HepG2 (cell line): ENCODE data around the gene MYCBPAP. TPM values are rescaled to one million over a fixed set of nuclear protein-coding genes. Genes with fewer than 3 reads are reported as not detected.

Experiments
- ATAC-seq: fragments of 200-7000 bp; cut with Tn5 transposase; 3 replicates; pipeline ENCODE4 v1.9.1; 2020; ENCODE audit warnings: mild to moderate bottlenecking, moderate library complexity
- BruUV-seq: library from RNA; stranded (reverse); fragments of 400-500 nt; replicated peaks from 2 replicates; lab custom pipeline; 2021; lab: Mats Ljungman, UMichigan
- CTCF ChIA-PET: fragments of 300-600 bp; formaldehyde crosslinking; extraction: SDS; loops from one replicate; lab custom pipeline; 2021; ENCODE audit warnings: low total read pairs, inconsistent platforms, low intra/inter-chr PET ratio; lab: Yijun Ruan, JAX
- POLR2A ChIA-PET: fragments of 350-600 bp; sonication (Branson Sonifier 250); formaldehyde crosslinking; loops from one replicate; lab custom pipeline; 2020; ENCODE audit warnings: antibody characterized with exemption, inconsistent platforms; lab: Yijun Ruan, JAX
- DNase-seq: peaks from one replicate; pipeline ENCODE4 v3.0.0-alpha.2; 2015; ENCODE audit warnings: low spot score
- FAIRE-seq: peaks from 3 replicates; lab custom pipeline; 2011; peaks lifted over from hg19 to GRCh38; lab: Jason Lieb, UNC
- H2AFZ ChIP-seq: one replicate; pipeline ENCODE4 v1.6.1; 2011; ENCODE audit warnings: low read length, inconsistent platforms
- H3K27ac ChIP-seq: fragments of 300-600 bp; 3 replicates; pipeline ENCODE4 v1.8.0; 2011; ENCODE audit warnings: mixed run types, mild to moderate bottlenecking, mixed read lengths, low read length, inconsistent platforms; ENCODE audit not compliant: insufficient read depth; ENCODE audit errors: extremely low read length
- H3K27me3 ChIP-seq, 2 experiments: fragments of 200-600 bp in 1 of 2; 2 replicates in 1 of 2; 3 replicates in 1 of 2; pipeline versions ENCODE4 v1.6.0 to v1.8.0; 2011; ENCODE audit warnings: low read length in 2 of 2, mild to moderate bottlenecking in 2 of 2, moderate library complexity in 2 of 2, inconsistent platforms in 1 of 2; ENCODE audit not compliant: insufficient read depth in 2 of 2, control insufficient read depth in 1 of 2
- H3K36me3 ChIP-seq, 2 experiments: fragments of 200-600 bp in 1 of 2; replicated peaks in 1 of 2; 2 replicates in 1 of 2; 3 replicates in 1 of 2; pipeline versions ENCODE4 v1.5.1 to v1.8.0; 2011; ENCODE audit warnings: low read length in 2 of 2, inconsistent platforms in 1 of 2; ENCODE audit not compliant: insufficient read depth in 2 of 2, control insufficient read depth in 1 of 2
- H3K4me1 ChIP-seq: 2 replicates; pipeline ENCODE4 v1.5.1; 2012; ENCODE audit warnings: low read length, inconsistent platforms; ENCODE audit not compliant: insufficient read depth
- H3K4me2 ChIP-seq: 2 replicates; pipeline ENCODE4 v1.6.0; 2011; ENCODE audit warnings: low read depth, low read length, inconsistent platforms
- H3K4me3 ChIP-seq, 3 experiments: fragments of 200-600 bp in 1 of 3; sonication (generic), shearing (Covaris generic) in 1 of 3; replicated peaks in 1 of 3; 2 replicates each; pipeline ENCODE4 v1.5.1; 2011 to 2016; ENCODE audit warnings: low read length in 3 of 3, inconsistent platforms in 2 of 3, low read depth in 2 of 3, mild to moderate bottlenecking in 2 of 3, control low read depth in 1 of 3, mixed read lengths in 1 of 3; ENCODE audit not compliant: insufficient read depth in 1 of 3
- H3K79me2 ChIP-seq: one replicate; pipeline ENCODE4 v1.6.1; 2011; ENCODE audit warnings: low read length, inconsistent platforms; ENCODE audit not compliant: insufficient read depth
- H3K9ac ChIP-seq: 2 replicates; pipeline ENCODE4 v1.6.0; 2011; ENCODE audit warnings: mild to moderate bottlenecking, low read depth, low read length, inconsistent platforms; ENCODE audit not compliant: insufficient read depth
- H3K9me3 ChIP-seq: 2 replicates; pipeline ENCODE4 v1.5.1; 2012; ENCODE audit warnings: mild to moderate bottlenecking, low read length
- H4K20me1 ChIP-seq: 2 replicates; pipeline ENCODE4 v1.6.0; 2011; ENCODE audit warnings: inconsistent platforms, mild to moderate bottlenecking, low read length, moderate library complexity; ENCODE audit not compliant: insufficient read depth
- CCAR2 ChIP-seq: fragments of 200-400 bp; formaldehyde crosslinking; optimal IDR thresholded peaks from 2 replicates; pipeline ENCODE3; 2018; ENCODE audit warnings: low read depth, mild to moderate bottlenecking, low read length, moderate library complexity
- CCDC6 ChIP-seq: sonication (generic); formaldehyde crosslinking; IDR thresholded peaks from 2 replicates; pipeline ENCODE4 v1.8.1; 2022; ENCODE audit warnings: mild to moderate bottlenecking, missing genetic modification reagents, moderate library complexity
- IRF2 ChIP-seq: IDR thresholded peaks from 2 replicates; pipeline ENCODE4 v1.6.1; 2018; ENCODE audit warnings: missing genetic modification reagents, missing compliant biosample characterization
- KLF11 ChIP-seq: IDR thresholded peaks from 2 replicates; pipeline ENCODE4 v1.6.1; 2016; ENCODE audit warnings: missing compliant biosample characterization
- KMT2A ChIP-seq: sonication (generic); formaldehyde crosslinking; IDR thresholded peaks from 2 replicates; pipeline ENCODE4 v1.4.0; 2020; ENCODE audit warnings: missing genetic modification reagents
- NFYC ChIP-seq: IDR thresholded peaks from 2 replicates; pipeline ENCODE4 v1.6.1; 2016; ENCODE audit warnings: missing genetic modification reagents, missing compliant biosample characterization
- POGZ ChIP-seq: sonication (generic); formaldehyde crosslinking; IDR thresholded peaks from 2 replicates; pipeline ENCODE4 v1.4.0; 2020; ENCODE audit warnings: mild to moderate bottlenecking, missing genetic modification reagents
- PPARG ChIP-seq: conservative IDR thresholded peaks from 2 replicates; pipeline ENCODE4 v1.6.1; 2016; ENCODE audit warnings: missing biosample characterization, missing genetic modification reagents
- RXRA ChIP-seq: sonication (generic); formaldehyde crosslinking; IDR thresholded peaks from 2 replicates; pipeline ENCODE4 v1.5.1; 2020; ENCODE audit warnings: missing genetic modification reagents
- SNAPC2 ChIP-seq: sonication (generic); formaldehyde crosslinking; IDR thresholded peaks from 2 replicates; pipeline ENCODE4 v1.8.1; 2022; ENCODE audit warnings: mild to moderate bottlenecking, missing genetic modification reagents
- SSRP1 ChIP-seq: IDR thresholded peaks from 2 replicates; pipeline ENCODE4 v1.6.1; 2016; ENCODE audit warnings: control low read depth
- U2AF1 ChIP-seq: fragments of 200-400 bp; formaldehyde crosslinking; optimal IDR thresholded peaks from 2 replicates; pipeline ENCODE3; 2017; ENCODE audit warnings: mild to moderate bottlenecking, low read depth, low read length
- ZFP62 ChIP-seq: sonication (generic); formaldehyde crosslinking; IDR thresholded peaks from 2 replicates; pipeline ENCODE4 v1.4.0; 2020; ENCODE audit warnings: missing genetic modification reagents
- ZNF160 ChIP-seq: sonication (generic); formaldehyde crosslinking; IDR thresholded peaks from 2 replicates; pipeline ENCODE4 v1.8.0; 2022; ENCODE audit warnings: mild to moderate bottlenecking, inconsistent platforms, missing genetic modification reagents
- ZNF383 ChIP-seq: sonication (generic); formaldehyde crosslinking; IDR thresholded peaks from 2 replicates; pipeline ENCODE4 v1.4.0; 2020; ENCODE audit warnings: missing genetic modification reagents, mild to moderate bottlenecking, borderline replicate concordance
- ZNF558 ChIP-seq: sonication (generic); formaldehyde crosslinking; IDR thresholded peaks from 2 replicates; pipeline ENCODE4 v1.9.0; 2022; ENCODE audit warnings: mild to moderate bottlenecking, missing genetic modification reagents, borderline replicate concordance
- ZNF788 ChIP-seq: sonication (generic); formaldehyde crosslinking; IDR thresholded peaks from 2 replicates; pipeline ENCODE4 v1.5.0; 2020; ENCODE audit warnings: mild to moderate bottlenecking, missing genetic modification reagents, borderline replicate concordance
- ZSCAN12 ChIP-seq: sonication (generic); formaldehyde crosslinking; IDR thresholded peaks from 2 replicates; pipeline ENCODE4 v1.9.0; 2021; ENCODE audit warnings: mild to moderate bottlenecking, missing genetic modification reagents
- WGBS: methylation state at CpG from one replicate; pipeline ENCODE4 v1.1.6; 2017; ENCODE audit warnings: low lambda C conversion rate; 5-methylcytosine and 5-hydroxymethylcytosine counted together
- in situ Hi-C: cut with HindIII; loops from 2 replicates; pipeline ENCODE4 v1.10.0; 2017; ENCODE audit warnings: low pct_unique_long_range_greater_than_20kb; ENCODE audit not compliant: extremely low pct_ligation_motif_present
- intact Hi-C: fragments of 100-400 bp; cut with micrococcal nuclease; formaldehyde crosslinking; loops from one replicate; pipeline ENCODE4 v1.10.0; 2022; ENCODE audit not compliant: unreplicated experiment
- polyA plus RNA-seq, 8 experiments: library from polyadenylated mRNA; depleted of rRNA in 3 of 8; stranded (reverse) in 7 of 8; unstranded in 1 of 8; fragments of >200 nt; fragmentation: Illumina TruSeq in 4 of 8; extraction: Trizol in 4 of 8; gene quantifications; 2 replicates each; pipeline versions ENCODE4 v1.2.1 to v1.2.3, GENCODE V29; 2011 to 2016; ENCODE audit warnings: low read depth in 4 of 8, missing spikeins in 1 of 8, mixed read lengths in 1 of 8; ENCODE audit not compliant: insufficient read depth in 1 of 8
- total RNA-seq, 5 experiments: library from RNA; depleted of rRNA; stranded (reverse); fragments of >200 nt; fragmentation: Illumina TruSeq; extraction: Trizol; gene quantifications; 2 replicates each; pipeline ENCODE4 v1.2.3, GENCODE V29; 2016; ENCODE audit warnings: low read depth in 1 of 5
- TF ChIP-seq, protein P1 (sequence below): sonication (generic); formaldehyde crosslinking; IDR thresholded peaks from 2 replicates; pipeline ENCODE4 v1.4.0; 2020; ENCODE audit warnings: mild to moderate bottlenecking, missing genetic modification reagents

Gene MYCBPAP
- total and polyA plus RNA-seq, 2 of the 13 experiments (the other 11 are each of a cell fraction or from before 2014, with no cell fraction given), result 0.22 to 0.24 TPM

DNA sequence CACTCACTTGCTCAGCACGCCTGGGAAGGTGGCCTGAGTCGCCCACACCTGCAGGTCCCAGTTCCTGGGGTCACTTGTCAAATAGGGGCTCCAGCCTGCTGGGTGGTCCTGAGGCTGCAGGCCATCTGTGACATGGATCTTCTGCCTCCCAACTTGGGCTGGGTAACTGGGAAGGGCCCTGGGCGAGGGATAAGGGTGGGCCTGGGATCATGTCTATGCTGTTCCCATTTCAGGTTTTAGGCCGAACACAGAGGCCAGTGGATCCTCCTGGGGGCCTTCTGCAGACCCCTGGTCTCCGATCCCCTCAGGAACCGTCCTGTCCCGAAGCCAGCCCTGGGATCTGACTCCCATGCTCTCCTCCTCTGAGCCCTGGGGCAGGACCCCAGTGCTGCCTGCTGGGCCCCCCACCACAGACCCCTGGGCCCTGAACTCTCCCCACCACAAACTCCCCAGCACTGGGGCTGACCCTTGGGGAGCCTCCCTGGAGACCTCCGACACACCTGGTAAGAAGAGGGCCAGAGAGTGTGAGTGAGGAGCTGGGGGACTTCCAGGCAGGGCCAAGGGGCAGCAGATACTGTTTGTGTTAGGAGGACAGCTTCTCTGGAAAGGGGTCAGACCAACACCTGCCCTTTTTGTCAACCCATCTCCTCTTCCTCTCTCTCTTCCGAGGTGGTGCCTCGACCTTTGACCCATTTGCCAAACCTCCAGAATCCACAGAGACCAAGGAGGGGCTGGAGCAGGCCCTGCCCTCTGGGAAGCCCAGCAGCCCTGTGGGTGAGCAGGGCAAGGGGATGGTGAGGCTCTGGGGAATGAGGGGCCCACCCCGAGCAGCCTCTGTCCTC is 32.5 kb downstream of the MYCBPAP start:
- BruUV-seq, result no TSS peak
- H3K9ac ChIP-seq, result peak overlapping the region; percentile 95
- no peak for TF ChIP-seq ZNF160 (CRISPR knock-in tag)
- no peak for TF ChIP-seq SNAPC2 (CRISPR knock-in tag)
- no peak for TF ChIP-seq IRF2 (CRISPR knock-in tag)
- TF ChIP-seq CCAR2, result no peak
- no peak for TF ChIP-seq NFYC (CRISPR knock-in tag)
- no peak for TF ChIP-seq ZSCAN12 (CRISPR knock-in tag)
- 0 out of 2 replicates have a peak, but pooled peaks have one; percentile 16 for TF ChIP-seq SSRP1 (CRISPR knock-in tag)
- no peak for TF ChIP-seq ZNF383
- TF ChIP-seq ZNF558, result no peak
- peak; percentile 36; the same call in 1 of the 2 replicates for TF ChIP-seq ZNF788 (CRISPR knock-in tag)
- no peak for TF ChIP-seq KMT2A (CRISPR knock-in tag)
- peak; percentile 38; the same call in 1 of the 2 replicates for TF ChIP-seq RXRA (CRISPR knock-in tag)
- 0 out of 2 replicates have a peak, but pooled peaks have one; percentile 11 for TF ChIP-seq CCDC6
- TF ChIP-seq U2AF1, result no peak
- TF ChIP-seq KLF11 (CRISPR knock-in tag), result no peak
- TF ChIP-seq PPARG (CRISPR knock-in tag), result 0 out of 2 replicates have a peak, but pooled peaks have one; percentile 61
- 0 out of 2 replicates have a peak, but pooled peaks have one; percentile 17 for TF ChIP-seq POGZ (CRISPR knock-in tag)
- TF ChIP-seq, protein P1, sequence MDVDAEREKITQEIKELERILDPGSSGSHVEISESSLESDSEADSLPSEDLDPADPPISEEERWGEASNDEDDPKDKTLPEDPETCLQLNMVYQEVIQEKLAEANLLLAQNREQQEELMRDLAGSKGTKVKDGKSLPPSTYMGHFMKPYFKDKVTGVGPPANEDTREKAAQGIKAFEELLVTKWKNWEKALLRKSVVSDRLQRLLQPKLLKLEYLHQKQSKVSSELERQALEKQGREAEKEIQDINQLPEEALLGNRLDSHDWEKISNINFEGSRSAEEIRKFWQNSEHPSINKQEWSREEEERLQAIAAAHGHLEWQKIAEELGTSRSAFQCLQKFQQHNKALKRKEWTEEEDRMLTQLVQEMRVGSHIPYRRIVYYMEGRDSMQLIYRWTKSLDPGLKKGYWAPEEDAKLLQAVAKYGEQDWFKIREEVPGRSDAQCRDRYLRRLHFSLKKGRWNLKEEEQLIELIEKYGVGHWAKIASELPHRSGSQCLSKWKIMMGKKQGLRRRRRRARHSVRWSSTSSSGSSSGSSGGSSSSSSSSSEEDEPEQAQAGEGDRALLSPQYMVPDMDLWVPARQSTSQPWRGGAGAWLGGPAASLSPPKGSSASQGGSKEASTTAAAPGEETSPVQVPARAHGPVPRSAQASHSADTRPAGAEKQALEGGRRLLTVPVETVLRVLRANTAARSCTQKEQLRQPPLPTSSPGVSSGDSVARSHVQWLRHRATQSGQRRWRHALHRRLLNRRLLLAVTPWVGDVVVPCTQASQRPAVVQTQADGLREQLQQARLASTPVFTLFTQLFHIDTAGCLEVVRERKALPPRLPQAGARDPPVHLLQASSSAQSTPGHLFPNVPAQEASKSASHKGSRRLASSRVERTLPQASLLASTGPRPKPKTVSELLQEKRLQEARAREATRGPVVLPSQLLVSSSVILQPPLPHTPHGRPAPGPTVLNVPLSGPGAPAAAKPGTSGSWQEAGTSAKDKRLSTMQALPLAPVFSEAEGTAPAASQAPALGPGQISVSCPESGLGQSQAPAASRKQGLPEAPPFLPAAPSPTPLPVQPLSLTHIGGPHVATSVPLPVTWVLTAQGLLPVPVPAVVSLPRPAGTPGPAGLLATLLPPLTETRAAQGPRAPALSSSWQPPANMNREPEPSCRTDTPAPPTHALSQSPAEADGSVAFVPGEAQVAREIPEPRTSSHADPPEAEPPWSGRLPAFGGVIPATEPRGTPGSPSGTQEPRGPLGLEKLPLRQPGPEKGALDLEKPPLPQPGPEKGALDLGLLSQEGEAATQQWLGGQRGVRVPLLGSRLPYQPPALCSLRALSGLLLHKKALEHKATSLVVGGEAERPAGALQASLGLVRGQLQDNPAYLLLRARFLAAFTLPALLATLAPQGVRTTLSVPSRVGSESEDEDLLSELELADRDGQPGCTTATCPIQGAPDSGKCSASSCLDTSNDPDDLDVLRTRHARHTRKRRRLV, result no peak
- TF ChIP-seq ZFP62 (CRISPR knock-in tag), result no peak

More for the DNA sequence above, 32.5 kb downstream of the MYCBPAP start:
- peaks cover 71% of the 10 kb centered on the region for H3K4me1 ChIP-seq
- 39% methylated on average over 9 of the region's 11 CpGs for WGBS
- H3K9me3 ChIP-seq, result no peaks in the 10 kb centered on the region
- no peak for DNase-seq
- CTCF ChIA-PET, result no interaction called here
- no peaks in the 10 kb centered on the region; a peak in 1 of 5 replicates for H3K27me3 ChIP-seq
- peak overlapping the region; percentile 73 to 87 (median 78) for H3K4me3 ChIP-seq
- H4K20me1 ChIP-seq, result no peaks in the 10 kb centered on the region
- H3K79me2 ChIP-seq, result no peaks in the 10 kb centered on the region
- intact Hi-C loops, result loop anchor here (10.0 kb wide), 1 partner anchor 414 kb away; no protein-coding TSS in a partner anchor
- 0 out of 3 replicates have a peak, but pooled peaks have one; percentile 3 for ATAC-seq
- H3K36me3 ChIP-seq, result no peaks in the 10 kb centered on the region
- FAIRE-seq, result peak; percentile 72
- POLR2A ChIA-PET, result interaction anchor here (1.1 to 4.2 kb wide), 8 partner anchors 8 to 179 kb away, joined by 3 to 79 read pairs (median 38); partner anchors contain the start of genes EPN3 and LUC7L3
- peak overlapping the region; percentile 97 for H3K4me2 ChIP-seq
- no peak overlapping the region for H2AFZ ChIP-seq
- in situ Hi-C loops, result loop anchor here (10.0 kb wide), 1 partner anchor 414 kb away; no protein-coding TSS in a partner anchor
- peak overlapping the region; percentile 97 for H3K27ac ChIP-seq
